Omental fat pad (tissue), 4 donors: ENCODE measurements around the gene TAS1R1. TPM values are rescaled to one million over a fixed set of nuclear protein-coding genes. Genes with fewer than 3 reads are reported as not detected.

Source experiments
- ATAC-seq: fragments of 150-250 bp; one replicate; pipeline ENCODE4 v1.9.1; 2016; ENCODE audit warnings: mild to moderate bottlenecking, moderate library complexity; ENCODE audit not compliant: low FRiP score
- DNase-seq: peaks from one replicate; pipeline ENCODE4 v3.0.0-alpha.2; 2019; ENCODE audit warnings: low spot score
- total RNA-seq, 4 donors: library from RNA; depleted of rRNA; stranded (reverse); fragments of >200 nt; gene quantifications; one replicate each; pipeline ENCODE4 v1.1.0, GENCODE V29; 2016
- TF ChIP-seq, protein P1 (sequence below), 3 donors: fragments of 450-650 bp; IDR thresholded peaks; one replicate each; pipeline ENCODE4 v1.5.1; 2016 to 2017; ENCODE audit warnings: antibody characterized with exemption in 3 of 3, mild to moderate bottlenecking in 3 of 3, moderate library complexity in 2 of 3

TAS1R1 gene
- total RNA-seq, 4 donors from 2014 or later, result 0.19 TPM; not detected in 3

DNA sequence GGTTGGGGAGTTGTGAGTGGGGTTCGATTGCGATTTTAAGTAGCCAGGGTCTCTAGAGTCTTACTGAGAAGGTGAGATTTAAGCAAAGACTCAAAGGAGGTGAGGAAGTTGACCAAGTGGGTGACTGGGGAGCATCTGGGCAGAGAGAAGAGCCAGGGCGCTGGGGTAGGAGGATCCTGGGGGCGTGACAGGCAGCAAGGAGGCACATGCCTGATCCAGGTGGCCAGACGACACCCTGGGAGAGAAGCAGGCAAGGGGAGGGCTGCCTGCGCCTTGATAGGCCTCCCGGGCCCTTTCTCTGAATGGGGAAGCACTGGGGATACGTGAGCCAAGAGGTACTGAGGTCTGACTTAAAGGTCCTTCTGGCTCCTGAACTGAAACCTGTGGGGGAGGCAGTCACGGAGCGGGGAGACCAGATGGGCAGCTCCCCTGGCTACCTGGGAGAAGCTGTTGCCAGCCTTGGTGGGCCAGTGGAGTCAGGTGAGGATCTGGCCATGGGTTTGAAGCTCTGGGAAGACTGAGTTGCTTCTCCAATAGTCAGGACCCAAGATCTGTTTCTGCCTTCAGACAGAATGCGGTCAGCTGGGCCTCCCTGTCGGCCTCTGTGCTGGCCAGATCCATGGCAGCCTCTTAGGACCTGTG is 30.1 kb downstream of the TAS1R1 start:
- ATAC-seq, result no peak

DNA sequence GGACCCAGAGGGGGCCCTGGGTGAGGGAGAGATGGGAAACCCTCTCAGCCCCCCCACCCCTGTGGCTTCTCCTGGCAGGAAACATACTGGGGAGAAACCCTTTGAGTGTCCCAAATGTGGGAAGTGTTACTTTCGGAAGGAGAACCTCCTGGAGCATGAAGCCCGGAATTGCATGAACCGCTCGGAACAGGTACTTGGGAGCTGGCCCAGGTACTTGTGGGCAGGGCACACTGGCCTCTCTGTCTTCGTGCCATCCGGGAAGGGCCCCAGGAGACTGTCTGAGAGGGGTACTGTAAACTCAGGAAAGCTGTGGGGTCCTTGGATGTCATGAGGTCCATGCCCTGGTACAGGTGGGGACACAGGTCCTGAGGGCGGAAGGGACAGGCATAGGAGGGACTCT is 30.7 kb downstream of the TAS1R1 start:
- no peak for DNase-seq
- no peak for ATAC-seq
- TF ChIP-seq, protein P1, sequence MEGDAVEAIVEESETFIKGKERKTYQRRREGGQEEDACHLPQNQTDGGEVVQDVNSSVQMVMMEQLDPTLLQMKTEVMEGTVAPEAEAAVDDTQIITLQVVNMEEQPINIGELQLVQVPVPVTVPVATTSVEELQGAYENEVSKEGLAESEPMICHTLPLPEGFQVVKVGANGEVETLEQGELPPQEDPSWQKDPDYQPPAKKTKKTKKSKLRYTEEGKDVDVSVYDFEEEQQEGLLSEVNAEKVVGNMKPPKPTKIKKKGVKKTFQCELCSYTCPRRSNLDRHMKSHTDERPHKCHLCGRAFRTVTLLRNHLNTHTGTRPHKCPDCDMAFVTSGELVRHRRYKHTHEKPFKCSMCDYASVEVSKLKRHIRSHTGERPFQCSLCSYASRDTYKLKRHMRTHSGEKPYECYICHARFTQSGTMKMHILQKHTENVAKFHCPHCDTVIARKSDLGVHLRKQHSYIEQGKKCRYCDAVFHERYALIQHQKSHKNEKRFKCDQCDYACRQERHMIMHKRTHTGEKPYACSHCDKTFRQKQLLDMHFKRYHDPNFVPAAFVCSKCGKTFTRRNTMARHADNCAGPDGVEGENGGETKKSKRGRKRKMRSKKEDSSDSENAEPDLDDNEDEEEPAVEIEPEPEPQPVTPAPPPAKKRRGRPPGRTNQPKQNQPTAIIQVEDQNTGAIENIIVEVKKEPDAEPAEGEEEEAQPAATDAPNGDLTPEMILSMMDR (IDR thresholded peaks at IDR 0.05), result no peak

More for the DNA sequence above, 30.1 kb downstream of the TAS1R1 start:
- TF ChIP-seq, protein P1 (IDR thresholded peaks at IDR 0.05), result no peak
- DNase-seq, result no peak

DNA sequence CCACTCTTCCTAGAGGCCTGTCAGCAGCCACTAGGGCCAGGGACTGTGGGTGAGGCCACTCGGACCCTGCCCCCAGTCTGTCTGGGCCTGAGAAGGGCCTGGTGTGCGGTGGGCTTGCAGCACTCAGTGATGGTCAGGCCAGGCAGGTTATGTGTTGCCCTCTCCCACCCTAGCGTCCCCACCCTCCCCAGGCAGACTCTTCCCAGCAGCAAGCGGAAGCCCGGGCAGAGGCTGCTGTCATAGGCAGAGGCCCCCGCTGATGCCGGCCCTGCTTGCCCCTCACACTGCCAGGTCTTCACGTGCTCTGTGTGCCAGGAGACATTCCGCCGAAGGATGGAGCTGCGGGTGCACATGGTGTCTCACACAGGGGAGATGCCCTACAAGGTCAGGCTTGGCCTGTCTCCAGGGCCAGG is 31.3 kb downstream of the TAS1R1 start:
- no peak for ATAC-seq
- TF ChIP-seq, protein P1 (IDR thresholded peaks at IDR 0.05), result no peak
- DNase-seq, result no peak

DNA sequence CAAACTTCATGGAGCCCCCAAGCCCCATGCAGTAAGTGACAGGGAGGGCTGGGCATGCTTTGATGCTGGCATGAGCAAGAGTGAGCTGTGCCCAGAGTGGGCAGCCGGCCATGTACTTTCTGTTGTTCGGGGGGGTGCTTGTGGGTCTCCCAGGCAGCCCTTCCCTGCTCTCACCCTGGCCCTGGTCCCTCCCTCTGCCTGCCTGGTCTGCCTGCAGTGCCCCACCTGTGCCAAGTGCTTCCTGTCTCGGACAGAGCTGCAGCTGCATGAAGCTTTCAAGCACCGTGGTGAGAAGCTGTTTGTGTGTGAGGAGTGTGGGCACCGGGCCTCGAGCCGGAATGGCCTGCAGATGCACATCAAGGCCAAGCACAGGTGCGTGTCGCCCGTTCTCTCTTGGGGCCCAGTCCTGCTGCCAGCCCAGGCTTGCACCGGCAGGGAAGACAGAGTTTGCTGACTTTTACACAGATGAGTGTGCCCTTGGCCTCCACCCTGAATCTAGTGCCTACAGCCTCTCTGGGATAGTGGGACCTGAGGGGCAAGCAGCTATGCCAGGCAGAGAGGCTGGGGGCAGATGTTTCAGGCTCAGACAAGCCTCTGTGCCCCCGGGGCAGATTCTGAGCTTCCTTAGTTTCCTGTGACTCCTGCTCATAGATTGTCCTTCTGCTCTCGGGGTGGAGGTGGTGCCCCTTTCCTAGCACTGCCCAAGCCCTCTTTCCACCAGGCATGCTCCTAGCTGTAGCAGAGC is 32.3 kb downstream of the TAS1R1 start:
- no peak for ATAC-seq
- DNase-seq, result no peak
- TF ChIP-seq, protein P1 (IDR thresholded peaks at IDR 0.05), result no peak

DNA sequence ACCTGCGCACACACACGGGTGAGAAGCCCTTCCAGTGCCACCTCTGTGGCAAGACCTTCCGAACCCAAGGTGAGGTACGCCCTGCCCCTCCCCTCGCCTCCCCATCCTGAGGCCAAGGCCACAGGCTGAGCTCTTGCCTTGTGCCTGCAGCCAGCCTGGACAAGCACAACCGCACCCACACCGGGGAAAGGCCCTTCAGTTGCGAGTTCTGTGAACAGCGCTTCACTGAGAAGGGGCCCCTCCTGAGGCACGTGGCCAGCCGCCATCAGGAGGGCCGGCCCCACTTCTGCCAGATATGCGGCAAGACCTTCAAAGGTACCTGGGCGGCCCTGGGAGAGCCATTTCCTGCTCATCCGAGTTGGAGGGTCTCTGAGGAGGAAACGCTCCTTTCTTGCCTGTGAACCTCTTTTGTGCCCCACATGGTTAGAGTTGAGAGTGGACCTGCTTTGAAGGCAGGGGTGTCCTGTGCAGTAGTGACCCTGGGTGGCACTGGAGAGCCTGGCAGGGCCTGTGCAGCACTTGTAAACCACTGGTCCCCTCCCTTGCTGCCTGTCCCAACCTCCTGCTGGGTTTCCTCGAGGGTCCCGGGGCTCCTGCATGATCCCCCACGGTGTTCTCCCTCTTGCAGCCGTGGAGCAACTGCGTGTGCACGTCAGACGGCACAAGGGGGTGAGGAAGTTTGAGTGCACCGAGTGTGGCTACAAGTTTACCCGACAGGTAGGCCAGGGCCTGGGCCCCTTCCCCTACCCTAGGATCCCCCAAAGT is 33.2 kb downstream of the TAS1R1 start:
- TF ChIP-seq, protein P1 (IDR thresholded peaks at IDR 0.05), result no peak
- ATAC-seq, result no peak
- no peak for DNase-seq

DNA sequence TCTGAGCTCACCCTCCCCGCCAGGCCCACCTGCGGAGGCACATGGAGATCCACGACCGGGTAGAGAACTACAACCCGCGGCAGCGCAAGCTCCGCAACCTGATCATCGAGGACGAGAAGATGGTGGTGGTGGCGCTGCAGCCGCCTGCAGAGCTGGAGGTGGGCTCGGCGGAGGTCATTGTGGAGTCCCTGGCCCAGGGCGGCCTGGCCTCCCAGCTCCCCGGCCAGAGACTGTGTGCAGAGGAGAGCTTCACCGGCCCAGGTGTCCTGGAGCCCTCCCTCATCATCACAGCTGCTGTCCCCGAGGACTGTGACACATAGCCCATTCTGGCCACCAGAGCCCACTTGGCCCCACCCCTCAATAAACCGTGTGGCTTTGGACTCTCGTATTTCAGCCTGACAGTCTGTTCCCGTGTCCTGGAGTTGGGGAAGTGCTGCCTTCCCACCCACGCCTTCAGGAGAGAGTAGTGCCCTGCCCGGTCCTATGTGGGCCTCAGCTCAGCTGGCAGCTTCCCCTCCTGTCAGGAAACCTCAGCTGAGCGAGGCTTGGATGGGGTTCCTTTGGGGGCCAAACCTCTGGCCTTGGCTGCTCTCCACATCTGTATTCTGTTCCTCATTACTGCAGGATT is 33.9 kb downstream of the TAS1R1 start:
- ATAC-seq, result no peak
- TF ChIP-seq, protein P1 (IDR thresholded peaks at IDR 0.05), result no peak
- DNase-seq, result no peak
